WTC11 (cell line): ENCODE measurements around the gene CYP11A1. TPM values are rescaled to one million over a fixed set of nuclear protein-coding genes. Genes with fewer than 3 reads are reported as not detected.

Experiments used
- ATAC-seq: fragments of 200-7000 bp; cut with Tn5 transposase; 2 replicates; pipeline ENCODE4 v1.10.0; 2021; ENCODE audit warnings: mild to moderate bottlenecking, moderate library complexity
- CTCF ChIA-PET: fragments of 300-600 bp; sonication (Branson Sonifier 250); formaldehyde crosslinking; loops from one replicate; lab custom pipeline; 2021; ENCODE audit warnings: antibody characterized with exemption; lab: Charles Lee
- POLR2A ChIA-PET: fragments of 350-600 bp; sonication (Branson Sonifier 250); formaldehyde crosslinking; loops from one replicate; lab custom pipeline; 2021; ENCODE audit warnings: antibody characterized with exemption; lab: Charles Lee
- DNase-seq: peaks from one replicate; pipeline ENCODE4 v3.0.0; 2021; ENCODE audit warnings: low spot score
- H3K27ac Mint-ChIP-seq: 2 replicates; pipeline ENCODE4 v1.8.0; 2021; ENCODE audit warnings: mixed read lengths
- H3K27me3 Mint-ChIP-seq: 2 replicates; pipeline ENCODE4 v1.8.0; 2021; ENCODE audit warnings: low read depth, mild to moderate bottlenecking, moderate library complexity, mixed read lengths
- H3K36me3 Mint-ChIP-seq: 2 replicates; pipeline ENCODE4 v1.8.0; 2021; ENCODE audit warnings: mixed read lengths
- H3K4me1 Mint-ChIP-seq: 2 replicates; pipeline ENCODE4 v1.8.0; 2022; ENCODE audit warnings: mixed read lengths
- H3K4me3 Mint-ChIP-seq: 2 replicates; pipeline ENCODE4 v1.8.0; 2021; ENCODE audit warnings: mild to moderate bottlenecking, moderate library complexity, mixed read lengths
- H3K9me3 Mint-ChIP-seq: 2 replicates; pipeline ENCODE4 v1.8.0; 2021; ENCODE audit warnings: mixed read lengths
- ATF1 ChIP-seq: sonication (generic); formaldehyde crosslinking; IDR thresholded peaks from 2 replicates; pipeline ENCODE4 v1.8.1; 2023; ENCODE audit warnings: mild to moderate bottlenecking, moderate library complexity, missing genetic modification reagents
- ATF2 ChIP-seq: sonication (generic); formaldehyde crosslinking; IDR thresholded peaks from 2 replicates; pipeline ENCODE4 v1.8.1; 2022; ENCODE audit warnings: low read depth, missing genetic modification reagents, borderline replicate concordance
- EMX1 ChIP-seq: fragments of 250-450 bp; sonication (Bioruptor Pico); IDR thresholded peaks from 2 replicates; pipeline ENCODE4 v1.8.0; 2021; ENCODE audit warnings: mild to moderate bottlenecking
- FOXJ3 ChIP-seq: sonication (generic); formaldehyde crosslinking; IDR thresholded peaks from 2 replicates; pipeline ENCODE4 v1.9.0; 2021; ENCODE audit warnings: missing genetic modification reagents, mild to moderate bottlenecking, borderline replicate concordance
- FOXK1 ChIP-seq: sonication (generic); formaldehyde crosslinking; IDR thresholded peaks from 2 replicates; pipeline ENCODE4 v1.8.0; 2022; ENCODE audit warnings: mild to moderate bottlenecking, moderate library complexity, missing genetic modification reagents
- GRHL2 ChIP-seq: fragments of 250-450 bp; sonication (Bioruptor Pico); IDR thresholded peaks from 2 replicates; pipeline ENCODE4 v1.8.0; 2022; ENCODE audit warnings: mild to moderate bottlenecking, moderate library complexity; ENCODE audit not compliant: insufficient replicate concordance, severe bottlenecking
- GTF2I ChIP-seq: fragments of 250-450 bp; sonication (Bioruptor Pico); conservative IDR thresholded peaks from 2 replicates; pipeline ENCODE4 v1.4.0; 2021; ENCODE audit warnings: mild to moderate bottlenecking
- IRF2 ChIP-seq: sonication (generic); formaldehyde crosslinking; IDR thresholded peaks from 2 replicates; pipeline ENCODE4 v1.8.0; 2022; ENCODE audit warnings: low read depth, missing genetic modification reagents, borderline replicate concordance
- MXD4 ChIP-seq: fragments of 250-450 bp; sonication (Bioruptor Pico); IDR thresholded peaks from 2 replicates; pipeline ENCODE4 v1.8.0; 2021; ENCODE audit warnings: mild to moderate bottlenecking, moderate library complexity, borderline replicate concordance
- NFYB ChIP-seq: sonication (generic); formaldehyde crosslinking; conservative IDR thresholded peaks from 2 replicates; pipeline ENCODE4 v1.8.0; 2022; ENCODE audit warnings: low read depth, missing genetic modification reagents
- NR2C2 ChIP-seq: sonication (generic); formaldehyde crosslinking; IDR thresholded peaks from 2 replicates; pipeline ENCODE4 v1.8.0; 2022; ENCODE audit warnings: mild to moderate bottlenecking, missing genetic modification reagents
- OVOL2 ChIP-seq: fragments of 250-450 bp; sonication (Bioruptor Pico); IDR thresholded peaks from 2 replicates; pipeline ENCODE4 v1.9.0; 2021; ENCODE audit warnings: mild to moderate bottlenecking, borderline replicate concordance
- SMAD3 ChIP-seq: sonication (generic); formaldehyde crosslinking; IDR thresholded peaks from 2 replicates; pipeline ENCODE4 v1.8.0; 2022; ENCODE audit warnings: missing genetic modification reagents, mild to moderate bottlenecking, borderline replicate concordance
- SP1 ChIP-seq: sonication (generic); formaldehyde crosslinking; conservative IDR thresholded peaks from 2 replicates; pipeline ENCODE4 v1.8.1; 2022; ENCODE audit warnings: missing genetic modification reagents
- ZMAT4 ChIP-seq: fragments of 250-450 bp; sonication (Bioruptor Pico); IDR thresholded peaks from 2 replicates; pipeline ENCODE4 v1.9.0; 2021; ENCODE audit warnings: mild to moderate bottlenecking
- ZNF121 ChIP-seq: sonication (generic); formaldehyde crosslinking; IDR thresholded peaks from 2 replicates; pipeline ENCODE4 v1.8.0; 2023; ENCODE audit warnings: missing genetic modification reagents
- ZNF219 ChIP-seq: sonication (generic); formaldehyde crosslinking; IDR thresholded peaks from 2 replicates; pipeline ENCODE4 v1.8.0; 2023; ENCODE audit warnings: missing genetic modification reagents, mild to moderate bottlenecking, borderline replicate concordance
- ZNF263 ChIP-seq: sonication (generic); formaldehyde crosslinking; IDR thresholded peaks from 2 replicates; pipeline ENCODE4 v1.8.1; 2022; ENCODE audit warnings: low read depth, mild to moderate bottlenecking, moderate library complexity, missing genetic modification reagents
- ZNF416 ChIP-seq: fragments of 250-450 bp; sonication (Bioruptor Pico); IDR thresholded peaks from 2 replicates; pipeline ENCODE4 v1.9.0; 2021; ENCODE audit warnings: mild to moderate bottlenecking, inconsistent platforms
- total RNA-seq: library from RNA; stranded (reverse); gene quantifications from 3 replicates; pipeline ENCODE4 v1.2.3, GENCODE V29; 2021
- TF ChIP-seq, protein P1 (sequence below): fragments of 250-450 bp; sonication (Bioruptor Pico); conservative IDR thresholded peaks from 2 replicates; pipeline ENCODE4 v1.9.0; 2021; ENCODE audit warnings: mild to moderate bottlenecking
- TF ChIP-seq, protein P2 (sequence below): sonication (generic); formaldehyde crosslinking; IDR thresholded peaks from 2 replicates; pipeline ENCODE4 v1.8.1; 2023; ENCODE audit warnings: mild to moderate bottlenecking, moderate library complexity, missing genetic modification reagents
- TF ChIP-seq, protein P3 (sequence below): fragments of 200-600 bp; IDR thresholded peaks from 2 replicates; pipeline ENCODE4 v1.8.0; 2022; ENCODE audit warnings: antibody characterized with exemption
- TF ChIP-seq, protein P4 (sequence below): sonication (generic); formaldehyde crosslinking; IDR thresholded peaks from 2 replicates; pipeline ENCODE4 v1.8.0; 2023; ENCODE audit warnings: mild to moderate bottlenecking, missing genetic modification reagents

Gene CYP11A1
- total RNA-seq, 1 experiment from 2014 or later = 3.4 TPM

GRCh38 chr15:74343797-74344127 lies 23.7 kb downstream of the CYP11A1 start:
- H3K27ac Mint-ChIP-seq = no peak overlapping the region
- no peak overlapping the region for H3K4me3 Mint-ChIP-seq
- TF ChIP-seq ZNF263 (CRISPR knock-in tag) (no peak), NFYB (CRISPR knock-in tag) (no peak), MXD4 (CRISPR knock-in tag) (no peak), FOXJ3 (no peak), OVOL2 (no peak), ZNF416 (CRISPR knock-in tag) (no peak), FOXK1 (CRISPR knock-in tag) (no peak), ZMAT4 (CRISPR knock-in tag) (no peak), EMX1 (no peak), IRF2 (no peak)
- TF ChIP-seq, protein P1, sequence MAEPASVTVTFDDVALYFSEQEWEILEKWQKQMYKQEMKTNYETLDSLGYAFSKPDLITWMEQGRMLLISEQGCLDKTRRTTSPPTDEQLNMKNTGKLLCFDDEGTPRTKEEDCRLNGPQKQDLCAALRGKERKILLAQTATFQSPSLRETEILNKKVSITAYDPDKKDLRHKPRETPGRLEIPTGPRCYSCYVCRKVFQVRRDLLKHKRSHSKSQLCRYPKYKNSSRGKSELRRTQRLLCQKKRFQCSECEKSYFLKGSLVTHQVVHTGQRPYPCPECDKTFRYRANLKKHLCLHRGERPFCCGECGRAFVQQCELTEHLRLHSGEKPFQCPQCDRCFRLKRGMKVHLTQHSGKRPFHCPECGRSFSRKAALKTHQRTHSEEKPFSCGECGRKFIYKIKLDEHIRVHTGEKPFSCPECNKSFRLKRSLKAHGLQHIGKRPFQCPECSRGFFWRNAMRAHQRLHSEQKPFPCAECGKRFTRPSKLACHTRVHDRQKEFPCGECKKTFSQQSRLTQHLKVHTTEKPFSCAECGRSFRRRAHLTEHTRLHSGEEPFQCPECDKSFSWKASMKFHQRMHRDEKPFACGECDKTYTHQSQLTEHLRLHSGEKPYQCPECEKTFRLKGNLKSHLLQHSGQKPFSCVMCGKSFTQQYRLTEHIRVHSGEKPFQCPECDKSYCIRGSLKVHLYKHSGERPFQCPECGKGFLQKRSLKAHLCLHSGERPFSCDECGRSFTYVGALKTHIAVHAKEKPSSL (CRISPR knock-in tag) = no peak
- TF ChIP-seq, protein P2, sequence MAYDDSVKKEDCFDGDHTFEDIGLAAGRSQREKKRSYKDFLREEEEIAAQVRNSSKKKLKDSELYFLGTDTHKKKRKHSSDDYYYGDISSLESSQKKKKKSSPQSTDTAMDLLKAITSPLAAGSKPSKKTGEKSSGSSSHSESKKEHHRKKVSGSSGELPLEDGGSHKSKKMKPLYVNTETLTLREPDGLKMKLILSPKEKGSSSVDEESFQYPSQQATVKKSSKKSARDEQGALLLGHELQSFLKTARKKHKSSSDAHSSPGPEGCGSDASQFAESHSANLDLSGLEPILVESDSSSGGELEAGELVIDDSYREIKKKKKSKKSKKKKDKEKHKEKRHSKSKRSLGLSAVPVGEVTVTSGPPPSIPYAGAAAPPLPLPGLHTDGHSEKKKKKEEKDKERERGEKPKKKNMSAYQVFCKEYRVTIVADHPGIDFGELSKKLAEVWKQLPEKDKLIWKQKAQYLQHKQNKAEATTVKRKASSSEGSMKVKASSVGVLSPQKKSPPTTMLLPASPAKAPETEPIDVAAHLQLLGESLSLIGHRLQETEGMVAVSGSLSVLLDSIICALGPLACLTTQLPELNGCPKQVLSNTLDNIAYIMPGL = no peak
- POLR2A ChIA-PET = no interaction called here
- H3K27me3 Mint-ChIP-seq = peaks cover 3% of the 10 kb centered on the region; the same call in 1 of the 2 replicates
- CTCF ChIA-PET = no interaction called here
- no peak for DNase-seq
- H3K4me1 Mint-ChIP-seq = peaks cover 6% of the 10 kb centered on the region
- H3K36me3 Mint-ChIP-seq = no peaks in the 10 kb centered on the region
- ATAC-seq = no peak
- no peaks in the 10 kb centered on the region for H3K9me3 Mint-ChIP-seq

- peaks cover 6% of the 10 kb centered on the region for H3K4me1 Mint-ChIP-seq
- no peak overlapping the region for H3K4me3 Mint-ChIP-seq
- no peak overlapping the region for H3K27ac Mint-ChIP-seq
- DNase-seq (peak; percentile 5), ATAC-seq (no peak)
- ChIA-PET POLR2A (no interaction called here), CTCF (no interaction called here)
- H3K9me3 Mint-ChIP-seq = no peaks in the 10 kb centered on the region
- no peaks in the 10 kb centered on the region for H3K36me3 Mint-ChIP-seq
- peaks cover 3% of the 10 kb centered on the region; the same call in 1 of the 2 replicates for H3K27me3 Mint-ChIP-seq
- TF ChIP-seq MXD4 (CRISPR knock-in tag) (no peak), ATF1 (CRISPR knock-in tag) (no peak), GRHL2 (CRISPR knock-in tag) (no peak), ZNF121 (CRISPR knock-in tag) (no peak), GTF2I (CRISPR knock-in tag) (no peak), FOXK1 (CRISPR knock-in tag) (no peak), SMAD3 (CRISPR knock-in tag) (no peak), NR2C2 (CRISPR knock-in tag) (no peak), ZNF219 (CRISPR knock-in tag) (no peak), OVOL2 (no peak), SP1 (CRISPR knock-in tag) (no peak), ATF2 (CRISPR knock-in tag) (no peak)
- TF ChIP-seq, protein P2 = no peak
- TF ChIP-seq, protein P3, sequence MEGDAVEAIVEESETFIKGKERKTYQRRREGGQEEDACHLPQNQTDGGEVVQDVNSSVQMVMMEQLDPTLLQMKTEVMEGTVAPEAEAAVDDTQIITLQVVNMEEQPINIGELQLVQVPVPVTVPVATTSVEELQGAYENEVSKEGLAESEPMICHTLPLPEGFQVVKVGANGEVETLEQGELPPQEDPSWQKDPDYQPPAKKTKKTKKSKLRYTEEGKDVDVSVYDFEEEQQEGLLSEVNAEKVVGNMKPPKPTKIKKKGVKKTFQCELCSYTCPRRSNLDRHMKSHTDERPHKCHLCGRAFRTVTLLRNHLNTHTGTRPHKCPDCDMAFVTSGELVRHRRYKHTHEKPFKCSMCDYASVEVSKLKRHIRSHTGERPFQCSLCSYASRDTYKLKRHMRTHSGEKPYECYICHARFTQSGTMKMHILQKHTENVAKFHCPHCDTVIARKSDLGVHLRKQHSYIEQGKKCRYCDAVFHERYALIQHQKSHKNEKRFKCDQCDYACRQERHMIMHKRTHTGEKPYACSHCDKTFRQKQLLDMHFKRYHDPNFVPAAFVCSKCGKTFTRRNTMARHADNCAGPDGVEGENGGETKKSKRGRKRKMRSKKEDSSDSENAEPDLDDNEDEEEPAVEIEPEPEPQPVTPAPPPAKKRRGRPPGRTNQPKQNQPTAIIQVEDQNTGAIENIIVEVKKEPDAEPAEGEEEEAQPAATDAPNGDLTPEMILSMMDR = no peak
- TF ChIP-seq, protein P4, sequence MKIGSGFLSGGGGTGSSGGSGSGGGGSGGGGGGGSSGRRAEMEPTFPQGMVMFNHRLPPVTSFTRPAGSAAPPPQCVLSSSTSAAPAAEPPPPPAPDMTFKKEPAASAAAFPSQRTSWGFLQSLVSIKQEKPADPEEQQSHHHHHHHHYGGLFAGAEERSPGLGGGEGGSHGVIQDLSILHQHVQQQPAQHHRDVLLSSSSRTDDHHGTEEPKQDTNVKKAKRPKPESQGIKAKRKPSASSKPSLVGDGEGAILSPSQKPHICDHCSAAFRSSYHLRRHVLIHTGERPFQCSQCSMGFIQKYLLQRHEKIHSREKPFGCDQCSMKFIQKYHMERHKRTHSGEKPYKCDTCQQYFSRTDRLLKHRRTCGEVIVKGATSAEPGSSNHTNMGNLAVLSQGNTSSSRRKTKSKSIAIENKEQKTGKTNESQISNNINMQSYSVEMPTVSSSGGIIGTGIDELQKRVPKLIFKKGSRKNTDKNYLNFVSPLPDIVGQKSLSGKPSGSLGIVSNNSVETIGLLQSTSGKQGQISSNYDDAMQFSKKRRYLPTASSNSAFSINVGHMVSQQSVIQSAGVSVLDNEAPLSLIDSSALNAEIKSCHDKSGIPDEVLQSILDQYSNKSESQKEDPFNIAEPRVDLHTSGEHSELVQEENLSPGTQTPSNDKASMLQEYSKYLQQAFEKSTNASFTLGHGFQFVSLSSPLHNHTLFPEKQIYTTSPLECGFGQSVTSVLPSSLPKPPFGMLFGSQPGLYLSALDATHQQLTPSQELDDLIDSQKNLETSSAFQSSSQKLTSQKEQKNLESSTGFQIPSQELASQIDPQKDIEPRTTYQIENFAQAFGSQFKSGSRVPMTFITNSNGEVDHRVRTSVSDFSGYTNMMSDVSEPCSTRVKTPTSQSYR (CRISPR knock-in tag) = no peak
Measured at GRCh38 chr15:74343127-74343796, 24.2 kb downstream of the CYP11A1 start.
